ENCODE data around the gene DCAF4.

The DCAF4 gene

DNA sequence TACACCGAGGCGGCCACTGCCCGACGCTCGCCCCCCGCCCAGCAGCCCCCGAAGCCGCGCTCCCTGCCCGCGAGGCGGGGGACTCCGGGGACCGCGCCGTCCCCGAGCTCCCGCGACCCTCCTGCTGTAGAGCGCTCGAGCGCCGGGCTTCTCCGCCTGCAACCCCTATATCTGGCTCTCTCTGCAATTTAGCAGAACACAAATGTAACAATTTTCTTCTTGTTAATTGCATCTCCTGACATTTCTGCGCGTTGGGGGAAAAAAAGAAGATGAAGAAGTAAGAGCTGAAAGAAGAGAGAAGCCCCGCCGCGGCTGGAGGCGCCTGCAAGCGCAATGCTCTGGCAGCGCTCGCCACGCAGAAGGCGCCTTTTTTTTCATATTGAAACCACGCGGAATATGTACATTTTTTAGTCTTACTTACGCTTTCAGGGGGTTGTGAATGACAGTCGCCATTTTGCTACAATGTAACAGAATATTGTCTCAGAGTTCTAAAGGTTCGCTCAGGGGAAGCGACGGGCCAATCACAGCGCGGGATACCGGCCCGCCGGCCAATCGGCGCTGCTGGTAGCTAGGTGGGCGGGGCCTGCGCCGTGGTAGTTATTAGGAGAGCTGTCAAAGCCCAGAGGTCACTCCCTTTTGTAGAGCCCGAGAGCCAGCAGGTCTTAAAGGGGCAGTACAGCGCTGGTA is 32.5 kb upstream of the DCAF4 start, which contains the start of gene DPF3:
Gene DPF3 (minus strand): TSS at position 466 of the 687 bp plus-strand sequence. CDS start 13 bp downstream, at position 453.
- TF ChIP-seq, protein P1, sequence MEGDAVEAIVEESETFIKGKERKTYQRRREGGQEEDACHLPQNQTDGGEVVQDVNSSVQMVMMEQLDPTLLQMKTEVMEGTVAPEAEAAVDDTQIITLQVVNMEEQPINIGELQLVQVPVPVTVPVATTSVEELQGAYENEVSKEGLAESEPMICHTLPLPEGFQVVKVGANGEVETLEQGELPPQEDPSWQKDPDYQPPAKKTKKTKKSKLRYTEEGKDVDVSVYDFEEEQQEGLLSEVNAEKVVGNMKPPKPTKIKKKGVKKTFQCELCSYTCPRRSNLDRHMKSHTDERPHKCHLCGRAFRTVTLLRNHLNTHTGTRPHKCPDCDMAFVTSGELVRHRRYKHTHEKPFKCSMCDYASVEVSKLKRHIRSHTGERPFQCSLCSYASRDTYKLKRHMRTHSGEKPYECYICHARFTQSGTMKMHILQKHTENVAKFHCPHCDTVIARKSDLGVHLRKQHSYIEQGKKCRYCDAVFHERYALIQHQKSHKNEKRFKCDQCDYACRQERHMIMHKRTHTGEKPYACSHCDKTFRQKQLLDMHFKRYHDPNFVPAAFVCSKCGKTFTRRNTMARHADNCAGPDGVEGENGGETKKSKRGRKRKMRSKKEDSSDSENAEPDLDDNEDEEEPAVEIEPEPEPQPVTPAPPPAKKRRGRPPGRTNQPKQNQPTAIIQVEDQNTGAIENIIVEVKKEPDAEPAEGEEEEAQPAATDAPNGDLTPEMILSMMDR (IDR thresholded peaks at IDR 0.05; ENCODE audit: low read depth, low read length) = no peak
- in situ Hi-C loops (cut with HindIII; ENCODE audit: low sequenced_read_pairs) = no loop called here
- peak within 1 kb of the TSS; percentile 88 for H3K4me3 ChIP-seq (ENCODE audit: low read depth, low read length)
- peak; percentile 97 for DNase-seq (ENCODE audit: low read depth, low spot score)

DNA sequence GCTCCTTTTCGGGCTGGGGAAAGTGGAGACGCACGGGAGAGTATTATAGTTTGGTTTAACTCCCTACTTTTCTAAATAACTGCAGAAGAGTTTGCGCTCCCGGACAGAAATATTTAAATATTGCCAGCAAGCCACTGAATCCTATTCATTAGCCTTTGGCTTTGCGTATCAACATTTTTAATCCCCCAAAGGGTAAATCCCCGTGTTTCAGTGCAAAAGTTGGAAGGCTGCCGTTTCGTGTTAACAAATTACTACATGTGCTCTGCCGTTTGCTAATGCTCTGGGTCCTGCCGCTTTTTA is 32.0 kb upstream of the DCAF4 start:
- H3K4me3 ChIP-seq (ENCODE audit: low read depth, low read length) = peak overlapping the region; percentile 88
- in situ Hi-C loops (cut with HindIII; ENCODE audit: low sequenced_read_pairs) = no loop called here
- TF ChIP-seq, protein P1 (IDR thresholded peaks at IDR 0.05; ENCODE audit: low read depth, low read length) = no peak
- no peak for DNase-seq (ENCODE audit: low read depth, low spot score)

DNA sequence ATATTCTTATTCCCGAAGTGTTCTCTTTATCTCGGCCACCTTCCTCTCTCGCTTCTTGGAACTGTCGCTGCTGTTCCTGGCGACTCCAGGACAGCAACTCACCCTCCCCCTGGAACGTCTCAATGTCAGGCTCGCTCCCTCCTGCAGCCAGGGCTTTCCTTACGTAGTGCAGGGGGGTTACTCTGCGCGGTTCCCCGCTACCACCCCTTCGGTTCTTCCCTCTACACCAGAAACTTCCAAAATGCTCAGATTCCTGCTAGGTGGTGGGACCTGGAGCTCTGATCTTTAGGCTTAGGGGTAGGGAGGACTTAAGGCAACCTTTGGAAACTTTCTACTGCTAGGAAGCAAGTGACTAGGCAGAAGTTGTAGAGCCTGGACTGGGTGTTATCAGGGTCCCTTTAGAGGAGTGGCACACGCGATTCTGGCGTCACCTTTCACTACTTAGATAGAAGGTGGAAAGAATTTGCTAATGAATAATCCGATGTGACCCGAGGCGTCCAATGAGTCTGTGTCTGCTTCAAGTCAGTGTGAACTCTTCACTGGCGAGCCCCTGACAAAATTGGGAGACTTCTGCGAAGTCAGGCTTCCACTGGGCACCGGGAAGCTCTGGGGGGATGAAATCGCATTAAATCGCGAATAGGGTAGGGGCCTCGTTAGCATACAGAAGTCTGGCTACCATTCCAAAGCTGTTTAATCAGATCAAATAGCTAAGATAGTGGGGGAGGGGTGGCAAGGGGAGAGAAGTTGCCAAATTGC is 31.5 kb upstream of the DCAF4 start:
- peak; percentile 19 for DNase-seq (ENCODE audit: low read depth, low spot score)
- in situ Hi-C loops (cut with HindIII; ENCODE audit: low sequenced_read_pairs) = no loop called here
- peak overlapping the region; percentile 88 for H3K4me3 ChIP-seq (ENCODE audit: low read depth, low read length)
- TF ChIP-seq, protein P1 (IDR thresholded peaks at IDR 0.05; ENCODE audit: low read depth, low read length) = no peak

DNA sequence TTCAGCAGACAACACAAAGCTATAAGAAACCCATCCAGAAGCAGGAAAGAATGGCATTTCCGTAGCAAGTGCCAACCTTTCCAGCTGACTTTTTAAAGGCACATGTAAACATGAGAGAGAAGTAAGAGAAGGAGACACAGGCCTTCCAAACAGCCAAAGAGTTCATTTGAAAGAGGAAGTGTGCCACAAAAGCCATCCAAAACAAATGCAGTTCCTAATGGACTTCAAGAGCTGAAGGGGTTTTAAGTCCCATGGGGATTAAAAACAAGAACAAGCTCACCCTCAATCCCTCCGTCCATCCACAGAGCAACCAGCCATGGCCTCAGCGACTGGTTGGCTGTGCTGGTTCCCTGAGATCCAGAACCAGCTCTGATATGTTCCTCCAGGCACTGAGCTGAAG is 27.8 kb upstream of the DCAF4 start:
- TF ChIP-seq, protein P1 (IDR thresholded peaks at IDR 0.05; ENCODE audit: low read depth, low read length) = no peak
- no peak overlapping the region for H3K4me3 ChIP-seq (ENCODE audit: low read depth, low read length)
- in situ Hi-C loops (cut with HindIII; ENCODE audit: low sequenced_read_pairs) = no loop called here
- no peak for DNase-seq (ENCODE audit: low read depth, low spot score)

DNA sequence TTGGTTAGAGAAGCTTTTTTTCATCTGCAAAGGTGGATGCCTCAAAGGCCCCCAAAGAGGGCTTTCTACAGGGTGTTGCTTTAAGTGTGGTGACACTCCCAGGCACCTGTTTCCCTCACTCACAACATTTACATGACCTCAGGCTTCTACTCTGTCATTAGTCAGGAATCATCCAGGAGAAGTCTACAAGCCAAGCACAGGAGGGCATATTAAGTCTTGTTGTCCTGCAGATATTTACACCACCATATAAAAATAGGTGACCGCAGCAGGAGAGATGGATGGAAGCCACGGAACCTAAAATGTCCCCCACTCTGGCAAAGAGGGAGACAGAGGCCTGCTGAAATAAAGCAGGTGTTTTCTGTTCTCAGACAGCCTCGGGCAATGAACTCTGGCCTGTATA is 24.9 kb upstream of the DCAF4 start:
- DNase-seq (ENCODE audit: low read depth, low spot score) = no peak
- in situ Hi-C loops (cut with HindIII; ENCODE audit: low sequenced_read_pairs) = no loop called here
- no peak overlapping the region for H3K4me3 ChIP-seq (ENCODE audit: low read depth, low read length)
- TF ChIP-seq, protein P1 (IDR thresholded peaks at IDR 0.05; ENCODE audit: low read depth, low read length) = no peak

DNA sequence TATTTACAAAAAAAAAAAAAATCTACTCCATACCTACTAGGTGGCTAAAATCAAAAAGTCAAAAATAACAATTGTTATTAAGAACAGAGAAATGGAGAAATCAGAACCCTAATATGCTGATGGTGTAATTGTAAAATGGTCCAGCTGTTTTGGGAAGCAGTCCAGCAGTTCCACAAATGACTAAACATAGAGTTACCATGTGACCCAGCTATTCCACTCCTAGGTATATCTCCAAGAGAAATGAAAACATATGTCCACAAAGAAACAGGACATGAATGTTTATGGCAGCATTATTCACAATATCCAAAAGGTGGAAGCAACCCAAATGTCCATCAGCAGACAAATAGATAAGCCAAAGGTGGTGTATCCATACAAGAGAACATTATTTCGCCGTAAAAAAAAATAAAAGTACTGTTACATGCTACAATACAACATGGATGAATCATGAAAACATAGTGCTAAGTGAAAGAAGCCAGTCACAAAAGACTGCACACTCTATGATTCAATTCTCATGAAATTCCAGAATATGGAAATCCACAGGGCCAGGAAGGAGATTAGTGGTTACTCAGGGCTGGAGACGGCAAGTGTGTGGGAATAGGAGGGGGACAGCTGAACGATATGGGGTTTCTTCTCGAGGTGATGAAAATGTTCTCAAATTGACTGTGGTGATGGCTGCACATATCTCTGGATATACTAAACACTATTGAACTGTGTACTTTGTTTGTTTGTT is 23.3 kb upstream of the DCAF4 start:
- DNase-seq (ENCODE audit: low read depth, low spot score) = no peak
- TF ChIP-seq, protein P1 (IDR thresholded peaks at IDR 0.05; ENCODE audit: low read depth, low read length) = no peak
- H3K4me3 ChIP-seq (ENCODE audit: low read depth, low read length) = no peak overlapping the region
- in situ Hi-C loops (cut with HindIII; ENCODE audit: low sequenced_read_pairs) = no loop called here
